T-helper 2 cell treated with Interferon-gamma antibody and Interleukin-4, amounts not matched to agents 100 ng/mL and 5 ng/mL, for 36 hours (primary cell): ENCODE data around the gene CDC42. TPM values are rescaled to one million over a fixed set of nuclear protein-coding genes. Genes with fewer than 3 reads are reported as not detected.

ENCODE experiments used
- intact Hi-C: fragments of 100-400 bp; cut with micrococcal nuclease; formaldehyde crosslinking; loops from one replicate; pipeline ENCODE4 v1.15.1; 2023
- total RNA-seq: library from RNA; stranded (reverse); gene quantifications from 2 replicates; pipeline ENCODE4 v1.2.3, GENCODE V29; 2022

The CDC42 gene
- total RNA-seq, 1 donor from 2014 or later = 395 TPM

DNA sequence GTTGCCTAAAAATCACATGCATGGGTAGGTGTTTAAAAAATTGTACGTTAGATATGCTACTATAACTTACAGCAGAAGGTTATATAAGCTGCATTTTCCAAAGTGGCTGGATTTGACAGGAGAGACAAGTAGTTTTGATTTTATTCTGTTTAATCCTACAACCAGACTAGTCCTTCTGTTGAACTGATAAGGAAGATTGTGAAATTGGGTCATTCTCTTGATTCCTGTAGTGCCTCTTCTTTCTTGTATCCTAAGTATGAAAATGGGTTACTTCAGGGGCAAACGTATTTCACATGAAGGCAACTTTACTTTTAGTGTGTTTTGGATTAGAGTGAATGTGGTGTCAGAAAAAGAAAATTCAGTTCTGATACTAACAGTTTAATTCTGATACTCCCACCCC is 19.0 kb downstream of the CDC42 start:
- intact Hi-C loops = no loop called here

DNA sequence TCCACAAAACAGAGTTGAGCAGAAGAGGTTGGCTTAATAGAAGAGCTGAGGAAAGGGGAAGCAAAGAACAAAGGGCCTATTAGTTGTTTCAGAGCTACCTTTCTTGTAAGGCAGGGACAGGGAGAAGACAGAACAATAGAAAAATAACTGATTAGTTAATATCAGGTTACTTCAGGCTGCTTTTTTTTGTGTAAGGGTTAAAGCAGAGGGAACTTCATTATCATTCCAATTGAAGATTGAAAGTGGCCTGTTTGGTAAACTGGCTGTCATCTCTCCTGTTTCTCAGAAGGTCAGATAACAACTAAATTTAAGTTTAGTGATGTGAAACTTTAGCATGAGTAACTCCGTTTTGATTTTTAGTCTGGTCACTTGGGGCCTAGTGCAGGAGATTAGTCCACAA is 22.3 kb downstream of the CDC42 start:
- intact Hi-C loops = no loop called here

DNA sequence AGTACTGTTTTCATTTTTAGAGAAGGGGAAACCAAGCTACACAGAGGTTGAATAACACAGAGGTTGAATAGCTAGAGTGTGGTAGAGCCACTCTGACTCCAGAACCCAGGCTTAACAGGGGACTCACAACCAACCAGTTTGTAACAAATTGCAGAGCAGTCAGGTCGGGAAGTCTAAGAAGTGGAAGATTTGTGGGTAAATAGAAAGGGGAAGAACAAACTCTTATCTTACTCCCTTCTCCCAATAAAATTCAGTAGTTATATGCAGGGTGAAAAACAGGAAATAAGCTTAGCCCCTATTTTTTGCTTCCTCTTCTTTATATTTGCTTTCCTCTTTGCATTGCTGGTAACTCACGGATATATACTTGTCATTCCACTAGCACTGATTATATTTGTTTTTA is 23.2 kb downstream of the CDC42 start:
- intact Hi-C loops = no loop called here

DNA sequence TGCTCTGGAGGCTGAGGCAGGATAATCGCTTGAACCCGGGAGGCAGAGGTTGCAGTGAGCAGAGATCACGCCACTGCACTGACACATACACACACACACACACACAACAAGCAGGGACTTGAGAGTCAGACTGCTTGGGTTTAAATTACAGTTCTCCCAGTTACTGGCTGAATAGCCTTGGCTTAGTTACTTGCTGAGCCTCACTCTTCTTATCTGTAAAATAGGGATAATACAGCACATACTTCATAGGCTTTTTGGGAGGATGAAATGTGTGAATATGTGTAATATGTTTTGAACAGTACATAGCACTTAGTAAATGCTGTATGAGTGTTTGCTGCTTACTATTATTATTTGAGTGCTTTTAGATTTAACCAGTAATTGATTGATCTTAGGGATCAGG is 23.8 kb downstream of the CDC42 start:
- intact Hi-C loops = no loop called here

DNA sequence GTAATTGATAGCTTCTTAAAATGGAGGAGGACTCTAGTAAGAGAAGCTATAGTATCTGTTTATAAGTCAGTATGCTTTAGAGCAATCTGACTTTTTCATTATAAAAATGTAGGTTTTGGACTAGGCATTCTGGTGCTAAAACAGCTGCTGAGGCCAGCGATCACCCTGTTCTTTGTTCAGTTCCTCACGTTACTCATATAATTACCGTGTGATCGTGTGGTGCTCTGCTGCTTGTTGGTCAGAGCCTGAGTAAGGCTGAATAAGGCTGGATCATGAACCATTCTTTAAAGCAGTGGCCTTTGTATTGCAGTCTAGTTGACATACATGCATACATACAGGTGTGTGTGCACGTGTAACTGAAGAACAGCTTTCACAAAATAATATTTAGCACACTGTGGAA is 25.2 kb downstream of the CDC42 start:
- intact Hi-C loops = no loop called here

DNA sequence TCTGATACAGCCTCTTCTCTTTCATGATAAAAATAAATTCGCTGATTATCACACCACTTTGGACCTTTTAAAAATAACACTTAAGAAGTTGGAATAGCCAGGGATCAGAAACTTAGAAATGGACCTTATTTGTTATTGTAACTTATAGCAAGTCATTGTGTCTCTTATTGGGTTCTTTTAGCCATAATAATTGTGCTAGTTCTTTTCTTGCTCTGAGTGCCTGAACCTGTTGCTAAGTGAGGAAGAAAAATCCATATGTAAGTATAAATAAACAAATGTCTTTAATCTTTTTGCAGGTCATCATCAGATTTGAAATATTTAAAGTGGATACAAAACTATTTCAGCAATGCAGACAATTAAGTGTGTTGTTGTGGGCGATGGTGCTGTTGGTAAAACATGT is 25.6 kb downstream of the CDC42 start:
- intact Hi-C loops = no loop called here

DNA sequence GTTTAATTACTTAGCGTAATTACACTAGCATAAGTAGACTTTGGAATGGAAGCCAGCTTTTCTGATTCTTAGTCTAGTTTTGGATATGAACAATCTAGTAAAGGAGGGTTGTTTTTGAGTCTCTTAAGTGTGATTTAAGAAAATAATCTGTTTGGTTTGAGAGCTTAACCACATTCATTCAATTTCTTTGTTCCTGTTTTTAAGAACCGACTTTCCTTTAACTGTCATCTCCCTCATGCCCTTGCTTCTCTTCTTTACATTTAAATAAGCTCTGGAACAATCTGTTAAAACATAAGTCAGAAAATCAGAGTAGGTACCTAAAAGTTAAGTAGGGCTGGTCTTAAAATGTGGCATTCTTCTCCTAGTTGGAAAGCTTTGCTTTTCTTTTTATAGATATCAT is 27.7 kb downstream of the CDC42 start:
- intact Hi-C loops = no loop called here

DNA sequence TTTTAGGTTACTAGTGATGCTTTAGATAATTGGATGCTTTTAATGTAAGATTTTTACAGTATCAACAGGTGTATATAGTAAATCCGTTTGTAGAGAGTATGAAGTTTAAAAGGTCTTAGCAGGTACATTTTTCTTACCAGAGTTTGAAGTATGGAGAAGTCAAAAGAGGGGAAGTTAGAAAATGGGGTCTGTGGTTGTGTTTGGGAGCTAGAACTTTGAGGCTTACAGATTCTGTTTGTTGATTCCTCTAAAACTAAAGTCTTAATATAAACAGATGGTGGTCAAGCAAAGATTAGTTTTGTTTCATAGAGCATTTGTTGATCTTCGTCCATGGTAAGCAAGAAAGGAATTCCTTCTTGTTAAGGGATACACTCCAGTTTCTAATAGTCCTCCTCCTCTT is 35.8 kb downstream of the CDC42 start:
- intact Hi-C loops = no loop called here

DNA sequence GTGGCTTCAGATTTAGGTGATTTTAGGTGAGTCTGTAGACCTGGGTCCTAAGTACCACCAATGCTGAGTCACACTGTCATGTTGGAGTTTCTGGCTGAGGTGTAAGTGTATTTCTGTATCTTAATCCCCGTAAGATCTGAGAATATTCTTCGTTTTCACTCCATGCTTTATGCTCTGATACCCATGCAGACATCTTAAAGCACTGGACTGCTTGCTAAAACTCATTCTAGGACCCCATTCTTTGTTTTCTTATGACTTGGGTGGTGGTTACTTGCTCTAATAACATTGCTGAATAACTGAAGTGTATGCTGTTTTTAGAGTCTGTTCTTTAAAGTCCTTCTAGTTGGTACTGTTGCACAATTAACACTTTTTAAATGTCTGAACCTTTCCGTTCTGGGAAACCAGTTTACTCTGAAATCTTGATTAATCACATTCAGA is 36.6 kb downstream of the CDC42 start:
- intact Hi-C loops = no loop called here

DNA sequence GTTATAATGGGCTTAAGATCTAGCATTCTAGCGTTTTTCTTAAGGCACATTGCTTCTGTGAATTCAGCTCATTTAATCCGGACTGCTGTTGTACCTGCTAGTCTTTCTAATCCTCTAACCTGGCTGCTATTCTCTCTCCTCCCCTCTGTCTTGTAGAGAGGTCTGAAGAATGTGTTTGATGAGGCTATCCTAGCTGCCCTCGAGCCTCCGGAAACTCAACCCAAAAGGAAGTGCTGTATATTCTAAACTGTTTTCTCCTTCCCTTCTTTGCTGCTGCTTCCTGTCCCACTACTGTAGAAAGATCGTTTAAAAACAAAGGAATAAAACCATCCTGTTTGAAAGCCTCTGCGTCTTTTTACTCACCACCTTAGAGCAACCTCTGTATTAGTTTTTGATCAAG is 37.3 kb downstream of the CDC42 start:
- intact Hi-C loops = no loop called here

DNA sequence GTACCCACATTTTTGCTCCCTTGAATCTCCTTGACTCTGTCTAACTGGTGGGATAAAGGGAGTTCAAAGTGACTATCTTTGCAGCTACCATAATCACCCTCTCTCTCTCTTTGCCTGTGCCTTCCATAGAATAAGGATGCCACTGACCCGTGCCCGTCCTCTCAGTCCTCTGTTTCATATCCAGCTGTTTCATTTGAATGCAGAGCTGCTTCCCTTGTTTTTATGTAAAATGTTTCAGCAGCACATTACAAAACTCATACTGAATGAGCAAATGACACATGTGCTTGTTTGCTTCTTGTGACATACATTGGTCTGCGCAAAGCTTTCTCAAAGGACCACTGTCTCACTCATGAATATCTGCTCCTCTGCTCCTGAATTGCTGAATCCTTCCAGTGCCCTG is 38.4 kb downstream of the CDC42 start:
- intact Hi-C loops = no loop called here

DNA sequence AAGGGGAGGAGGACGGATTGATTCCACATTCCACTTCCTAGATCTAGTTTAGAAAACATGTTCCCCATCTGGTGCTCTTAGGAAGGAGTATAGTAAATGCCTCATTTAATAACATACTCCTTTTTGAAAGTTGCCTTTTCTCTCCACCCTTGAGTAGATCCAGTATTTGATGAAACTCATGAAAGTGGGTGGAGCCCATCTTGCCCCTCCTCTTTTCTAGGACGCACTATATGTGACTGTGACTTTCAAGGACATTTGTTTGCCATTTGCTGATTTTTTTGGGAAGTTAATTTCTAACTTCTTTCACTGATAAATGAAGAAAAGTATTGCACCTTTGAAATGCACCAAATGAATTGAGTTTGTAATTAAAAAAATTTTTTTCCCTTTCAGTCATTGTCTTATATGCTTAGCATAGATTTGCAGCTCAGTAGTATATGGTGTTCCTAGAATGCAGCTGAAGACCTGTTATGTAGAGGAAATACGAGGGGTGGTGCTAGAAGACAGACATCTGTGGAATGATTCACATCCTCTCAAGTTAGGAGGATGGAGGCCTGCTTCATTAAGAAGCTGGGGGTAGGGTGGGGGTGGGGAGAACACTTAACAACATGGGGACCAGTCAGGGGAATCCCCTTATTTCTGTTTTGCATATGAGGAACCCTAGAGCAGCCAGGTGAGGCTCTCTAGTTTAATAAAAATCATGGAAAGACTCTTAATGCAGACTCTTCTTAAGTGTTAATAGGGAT is 39.7 kb downstream of the CDC42 start:
- intact Hi-C loops = loop anchor here (2.0 kb wide), 1 partner anchor 67 kb away; no protein-coding TSS in a partner anchor

DNA sequence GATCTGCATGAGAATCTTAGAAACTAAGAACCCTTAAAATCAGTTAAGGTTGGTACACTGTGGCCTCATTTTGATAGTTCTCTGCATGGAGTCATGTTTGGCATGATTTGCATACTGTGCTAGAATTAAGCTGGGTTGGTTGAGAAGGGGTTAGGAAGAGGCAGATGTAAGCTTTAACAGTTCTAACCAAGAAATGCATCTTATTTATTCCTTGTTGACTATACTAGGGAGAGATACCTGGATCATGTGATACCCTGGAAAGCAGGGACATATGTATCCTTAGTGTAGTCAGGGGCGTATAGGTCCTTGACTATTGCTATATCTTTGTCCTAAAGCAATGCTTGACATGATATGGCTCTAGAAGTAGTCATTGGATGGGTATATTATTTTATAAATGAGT is 41.0 kb downstream of the CDC42 start:
- intact Hi-C loops = loop anchor here (2.0 kb wide), 1 partner anchor 69 kb away; no protein-coding TSS in a partner anchor

DNA sequence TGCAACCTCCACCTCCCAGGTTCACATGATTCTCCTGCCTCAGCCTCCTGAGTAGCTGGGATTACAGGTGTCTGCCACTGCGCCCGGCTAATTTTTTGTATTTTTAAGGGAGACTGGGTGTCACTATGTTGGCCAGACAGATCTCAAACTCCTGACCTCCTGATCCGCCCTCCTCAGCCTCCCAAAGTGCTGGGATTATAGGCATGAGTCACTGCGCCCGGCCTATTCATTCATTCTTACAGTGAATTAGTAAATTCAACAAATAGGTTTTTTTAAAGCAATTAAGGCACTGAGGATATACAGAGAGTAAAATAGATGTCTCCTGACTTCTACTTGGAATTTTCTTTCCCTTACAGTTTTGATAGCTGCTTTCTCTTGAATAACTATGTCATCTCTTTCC is 43.5 kb downstream of the CDC42 start:
- intact Hi-C loops = no loop called here

DNA sequence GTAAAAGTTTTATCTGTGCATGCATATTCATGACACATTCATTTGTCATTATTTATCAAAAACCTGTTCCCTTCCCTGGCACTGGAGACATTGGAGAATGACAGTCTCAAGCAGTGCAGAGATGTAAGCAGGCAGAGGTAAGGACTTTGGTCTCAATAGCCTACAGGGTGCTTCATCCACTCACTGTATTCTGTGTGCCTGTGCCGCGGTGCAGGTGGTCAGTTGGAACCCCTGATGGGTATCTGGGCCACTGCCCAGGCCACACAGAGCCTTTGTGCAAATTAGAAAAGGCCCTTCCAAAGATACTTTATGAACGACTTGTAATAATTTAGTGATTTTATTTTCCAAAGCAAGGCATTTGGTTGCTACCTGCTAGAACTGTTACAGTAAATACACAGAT is 44.0 kb downstream of the CDC42 start:
- intact Hi-C loops = no loop called here

DNA sequence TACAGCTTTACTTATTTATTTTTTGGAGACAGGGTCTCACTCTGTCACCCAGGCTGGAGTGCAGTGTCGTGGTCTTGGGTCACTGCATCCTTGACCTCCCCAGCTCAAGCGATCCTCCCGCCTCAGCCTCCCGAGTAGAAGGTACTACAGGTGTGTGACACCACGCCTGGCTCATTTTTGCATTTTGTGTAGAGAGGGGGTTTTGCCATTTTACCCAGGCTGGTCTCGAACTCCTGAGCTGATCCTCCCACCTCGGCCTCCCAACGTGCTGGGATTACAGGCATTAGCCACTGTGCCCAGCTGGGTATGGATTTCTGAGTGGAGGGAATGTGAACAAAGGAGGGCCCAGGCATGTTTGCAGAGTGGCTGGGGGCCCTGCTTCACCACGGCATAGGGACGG is 46.2 kb downstream of the CDC42 start:
- intact Hi-C loops = no loop called here

DNA sequence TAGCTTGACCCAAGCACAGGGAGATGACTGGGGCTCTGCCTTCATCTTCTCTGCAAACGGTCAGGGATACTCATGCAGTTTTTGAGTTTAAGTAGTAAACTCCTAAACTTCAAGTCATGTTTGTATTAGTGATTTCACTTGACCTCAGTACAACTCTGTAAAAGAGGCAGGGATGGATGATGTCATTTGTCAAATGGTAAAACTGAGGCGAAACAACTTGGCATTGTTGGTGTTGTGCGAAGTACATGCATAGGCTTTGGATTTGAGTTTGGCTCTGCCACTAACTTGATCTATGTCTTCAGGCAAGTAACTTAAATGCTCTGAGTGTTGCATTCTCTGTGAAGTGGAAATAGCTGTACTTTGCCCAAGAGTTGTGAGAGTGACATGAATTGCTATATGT is 47.7 kb downstream of the CDC42 start:
- intact Hi-C loops = loop anchor here (10.0 kb wide), 1 partner anchor 45 kb away; the partner anchor contains the start of gene CDC42

DNA sequence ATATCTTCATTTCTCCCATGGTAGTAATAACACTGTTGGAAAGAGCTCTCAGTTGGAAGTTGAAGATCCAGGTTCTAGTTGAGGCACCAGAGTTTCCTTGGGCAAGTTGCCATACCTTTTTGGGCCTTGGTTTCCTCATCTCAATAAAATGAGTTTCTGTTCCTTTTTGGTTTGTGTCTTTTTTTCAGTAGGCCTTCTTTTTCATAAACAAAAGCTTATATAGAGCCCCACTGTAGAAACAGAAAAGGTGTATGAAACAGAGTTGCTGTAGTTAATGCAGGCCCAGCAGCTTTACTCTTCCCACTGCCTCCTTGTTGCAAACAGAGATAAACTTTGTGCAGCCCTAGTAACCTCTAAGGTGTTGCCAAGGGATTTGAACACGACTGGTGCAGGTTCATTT is 48.7 kb downstream of the CDC42 start:
- intact Hi-C loops = loop anchor here (10.0 kb wide), 1 partner anchor 46 kb away; the partner anchor contains the start of gene CDC42

DNA sequence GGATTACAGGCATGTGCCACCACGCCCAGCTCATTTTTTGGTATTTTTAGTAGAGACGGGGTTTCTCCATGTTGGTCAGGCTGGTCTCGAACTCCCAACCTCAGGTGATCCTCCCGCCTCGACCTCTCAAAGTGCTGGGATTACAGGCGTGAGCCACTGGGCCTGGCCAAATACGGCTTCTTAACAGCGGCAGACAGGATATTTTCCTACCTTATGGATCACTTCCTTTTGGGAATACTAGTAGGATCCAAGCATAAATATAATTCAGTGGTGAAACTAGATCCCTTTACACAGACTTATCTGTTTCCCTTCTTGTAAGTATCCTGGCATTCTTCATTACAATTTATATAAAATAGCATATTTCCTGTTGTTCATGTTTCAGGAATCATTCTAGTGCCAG is 49.5 kb downstream of the CDC42 start:
- intact Hi-C loops = loop anchor here (10.0 kb wide), 1 partner anchor 47 kb away; the partner anchor contains the start of gene CDC42

DNA sequence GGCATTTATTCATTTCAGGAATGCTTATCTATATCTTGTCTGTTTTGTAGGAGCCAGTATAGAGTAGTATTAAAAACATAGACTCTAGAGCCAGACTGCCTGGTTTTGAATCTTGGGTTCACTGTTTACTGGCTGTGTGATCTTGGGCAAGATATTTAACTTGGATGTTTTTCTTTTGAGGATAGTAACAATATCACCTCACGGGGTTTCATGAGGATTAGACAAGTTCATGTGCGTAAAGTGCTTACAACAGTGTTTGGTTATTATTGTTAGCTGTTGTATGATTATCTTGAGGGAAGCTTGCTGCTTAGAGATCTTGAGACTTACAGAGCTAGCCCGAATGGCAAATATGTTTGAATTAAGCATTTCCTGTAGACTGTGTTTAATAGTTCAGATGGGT is 50.2 kb downstream of the CDC42 start:
- intact Hi-C loops = loop anchor here (10.0 kb wide), 1 partner anchor 48 kb away; the partner anchor contains the start of gene CDC42

DNA sequence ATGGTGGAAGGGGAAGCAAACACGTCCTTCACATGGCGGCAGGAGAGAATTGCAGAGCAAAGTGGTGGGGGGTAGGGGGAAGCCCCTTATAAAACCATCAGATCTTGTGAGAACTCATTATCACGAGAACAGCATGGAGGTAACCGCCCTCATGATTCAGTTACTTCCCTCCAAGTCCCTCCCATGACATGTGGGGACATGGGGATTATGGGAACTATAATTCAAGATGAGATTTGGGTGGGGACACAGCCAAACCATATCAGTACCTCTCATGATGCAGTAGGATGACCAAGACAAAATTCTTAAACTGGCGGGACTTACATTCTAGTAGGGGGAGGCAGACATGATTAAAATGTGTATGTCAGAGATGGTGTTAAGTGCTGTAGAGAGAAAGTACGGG is 51.6 kb downstream of the CDC42 start:
- intact Hi-C loops = loop anchor here (10.0 kb wide), 1 partner anchor 49 kb away; the partner anchor contains the start of gene CDC42

DNA sequence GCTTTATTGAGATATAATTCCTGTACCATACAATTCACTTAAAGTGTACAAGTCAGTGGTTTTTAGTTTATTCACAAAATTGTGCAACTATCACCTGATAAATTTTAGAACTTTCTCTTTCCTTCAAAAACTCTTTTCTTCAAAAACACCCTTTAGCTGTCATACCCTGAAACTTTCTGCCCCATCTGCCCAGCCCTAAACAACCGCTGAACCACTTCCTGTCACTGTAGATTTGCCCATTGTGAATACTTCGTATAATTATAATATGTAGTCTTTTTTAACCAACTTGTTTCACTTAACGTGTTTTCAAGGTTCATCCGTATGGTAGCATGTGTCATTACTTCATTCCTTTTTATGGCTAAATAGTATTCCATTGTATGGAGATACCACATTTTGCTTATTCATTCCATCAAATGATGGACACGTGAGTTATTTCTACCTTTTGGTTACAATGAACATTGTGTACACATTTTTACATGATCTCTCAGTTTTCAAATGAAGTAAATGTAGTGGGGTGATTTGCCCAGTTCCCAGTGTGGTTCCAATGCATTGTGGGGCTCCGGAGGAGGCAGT is 52.4 kb downstream of the CDC42 start:
- intact Hi-C loops = loop anchor here (1.0 to 10.0 kb wide), 3 partner anchors 50 to 311 kb away; partner anchors contain the start of gene CDC42
